ENCODE results near the gene PAPOLG.
"Not testable (repeated sequence)": the region's sequence is repeated elsewhere in the genome, so short reads cannot be mapped to it uniquely, and the experiment has no call there.

Gene PAPOLG

DNA sequence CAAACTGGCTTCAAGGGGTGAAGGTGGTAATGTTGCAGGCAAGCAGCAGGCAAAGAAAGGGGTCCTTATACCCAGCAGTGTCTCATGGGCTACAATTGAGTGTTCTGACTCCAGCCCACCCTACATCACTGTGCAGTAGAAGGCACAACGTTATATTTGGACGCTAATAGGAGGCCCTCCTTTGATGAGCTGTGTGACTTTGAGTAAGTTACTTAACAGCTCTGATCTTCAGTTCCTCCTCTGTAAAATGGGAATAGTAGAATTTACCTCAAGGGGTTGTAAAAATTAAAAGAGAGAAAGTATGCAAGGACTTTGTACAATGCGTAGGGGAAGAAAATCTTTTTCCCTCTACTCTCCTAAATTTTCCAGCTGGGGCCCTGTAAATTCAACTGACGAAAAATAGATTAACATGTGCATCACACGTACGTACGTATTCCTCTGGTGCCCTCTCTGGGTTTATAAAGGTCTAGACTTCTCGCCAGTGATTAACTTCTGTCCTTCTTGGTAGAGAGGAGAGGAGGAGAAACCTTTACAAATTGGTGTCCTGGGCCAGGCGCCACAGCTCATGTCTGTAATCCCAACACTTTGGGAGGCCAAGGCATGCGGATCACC lies 67.7 kb downstream of the PAPOLG start:
- no peak for DNase-seq

DNA sequence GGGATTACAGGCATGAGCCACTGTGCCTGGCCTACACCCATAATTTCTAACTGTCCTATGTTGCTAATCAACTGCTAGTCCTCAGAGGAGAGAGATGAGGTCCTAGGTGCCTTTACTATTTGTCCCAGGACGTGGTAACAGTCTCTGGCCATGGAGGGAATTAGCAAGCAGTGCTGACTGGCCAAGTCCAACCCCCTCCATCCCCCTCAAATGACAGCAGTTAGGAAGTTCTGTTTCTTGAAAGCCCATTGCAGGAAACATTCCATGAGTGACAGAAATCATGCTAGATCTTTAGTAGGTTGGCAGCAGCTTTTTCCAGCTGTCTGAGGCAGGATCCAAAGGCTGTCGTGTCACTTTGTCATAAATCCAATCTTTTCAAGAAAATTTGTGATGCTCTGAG lies 69.6 kb downstream of the PAPOLG start:
- DNase-seq, result no peak

- DNase-seq, result no peak
Measured at GRCh38 chr2:60826111-60826510, 70.0 kb downstream of the PAPOLG start.

DNA sequence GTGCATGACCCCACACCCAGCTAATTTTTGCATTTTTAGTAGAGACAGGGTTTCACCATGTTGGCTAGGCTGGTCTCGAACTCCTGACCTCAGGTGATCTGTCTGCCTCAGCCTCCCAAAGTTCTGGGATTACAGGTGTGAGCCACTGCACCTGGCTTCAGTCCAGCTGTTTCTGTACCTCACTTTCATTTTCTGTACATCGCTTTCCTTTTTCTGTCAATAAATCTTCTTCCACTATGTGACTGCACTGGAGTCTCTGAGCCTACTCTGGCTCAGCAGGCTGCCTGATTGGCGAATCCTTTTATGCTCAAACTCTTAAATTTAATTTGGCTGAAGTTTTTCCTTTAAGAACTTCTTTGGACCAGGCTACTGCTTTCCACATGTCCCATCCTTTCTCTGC lies 70.8 kb downstream of the PAPOLG start:
- DNase-seq, result not testable (repeated sequence)

DNA sequence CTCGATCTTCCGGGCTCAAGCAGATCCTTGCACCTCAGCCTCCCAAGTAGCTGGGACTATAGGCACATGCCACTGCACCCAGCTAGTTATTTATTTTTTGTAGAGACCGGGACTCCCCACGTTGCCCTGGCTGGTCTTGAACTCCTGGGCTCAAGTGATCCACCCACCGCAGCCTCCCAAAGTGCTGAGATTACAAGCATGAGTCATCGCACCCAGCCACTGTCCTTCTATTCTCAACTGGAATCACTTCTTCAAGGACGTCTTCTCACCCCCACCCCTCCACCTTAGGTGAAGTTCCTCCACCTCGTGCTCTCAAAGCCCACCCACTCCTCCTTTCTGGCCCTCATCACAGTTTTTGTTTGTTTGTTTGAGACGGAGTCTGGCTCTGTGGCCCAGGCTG lies 71.3 kb downstream of the PAPOLG start:
- no peak for DNase-seq

DNA sequence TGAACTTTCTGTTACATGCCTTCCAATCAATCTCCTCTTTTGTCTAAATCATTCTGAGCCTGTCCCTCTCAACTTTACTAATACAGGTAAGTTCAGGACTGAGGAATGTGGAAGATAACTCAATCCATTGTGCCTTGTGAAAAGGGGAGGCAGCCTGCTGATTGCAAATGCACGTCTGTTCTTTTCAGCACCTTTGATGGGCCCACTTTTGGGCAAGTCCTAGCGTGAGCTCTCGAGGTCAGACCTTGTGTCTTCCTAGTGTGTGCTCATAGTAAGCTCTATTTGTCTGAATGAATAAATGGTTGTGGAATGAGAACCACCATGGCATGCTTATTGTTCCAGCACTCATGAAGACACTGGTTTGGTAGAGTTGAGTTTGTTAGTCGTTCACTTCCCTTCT lies 74.9 kb downstream of the PAPOLG start:
- no peak for DNase-seq

DNA sequence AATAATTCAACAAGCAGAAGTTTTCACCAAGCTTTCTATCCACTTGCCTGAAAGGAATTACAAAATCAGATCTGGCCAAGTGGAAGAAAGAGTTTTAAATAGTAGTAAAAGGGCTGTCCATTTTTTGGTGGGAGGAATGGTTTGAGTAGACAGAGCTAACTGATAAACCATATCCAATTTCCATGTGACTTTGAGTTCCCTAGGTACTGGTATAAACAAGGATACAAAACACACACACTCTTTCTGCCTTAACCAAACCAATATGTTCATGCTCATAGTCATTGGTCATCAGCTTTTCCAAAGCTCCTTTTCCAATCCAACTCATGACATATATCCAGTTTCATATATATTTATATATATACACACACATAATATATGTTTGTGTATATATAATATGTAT lies 75.9 kb downstream of the PAPOLG start:
- no peak for DNase-seq

DNA sequence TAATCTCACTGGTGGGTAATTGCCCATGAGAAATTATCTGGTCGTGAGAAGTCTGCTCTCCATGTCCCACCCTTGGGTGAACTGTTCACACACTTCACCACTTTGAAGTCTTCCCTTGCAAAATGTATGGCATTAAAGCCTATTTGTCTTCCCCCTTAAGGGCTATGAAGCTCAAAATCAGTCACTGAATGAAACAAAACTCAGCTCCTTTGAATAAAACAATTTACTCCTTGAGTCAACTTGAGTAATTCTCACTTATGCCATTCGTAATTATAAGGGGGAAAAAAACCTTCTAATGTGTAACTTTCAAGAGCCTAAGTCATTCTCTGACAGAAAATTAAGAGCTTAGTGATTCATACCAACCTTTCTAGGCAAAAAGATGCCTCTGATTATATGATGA lies 76.6 kb downstream of the PAPOLG start:
- DNase-seq, result no peak

GRCh38 chr2:60834270-60834717 lies 78.2 kb downstream of the PAPOLG start:
- no peak for DNase-seq

DNA sequence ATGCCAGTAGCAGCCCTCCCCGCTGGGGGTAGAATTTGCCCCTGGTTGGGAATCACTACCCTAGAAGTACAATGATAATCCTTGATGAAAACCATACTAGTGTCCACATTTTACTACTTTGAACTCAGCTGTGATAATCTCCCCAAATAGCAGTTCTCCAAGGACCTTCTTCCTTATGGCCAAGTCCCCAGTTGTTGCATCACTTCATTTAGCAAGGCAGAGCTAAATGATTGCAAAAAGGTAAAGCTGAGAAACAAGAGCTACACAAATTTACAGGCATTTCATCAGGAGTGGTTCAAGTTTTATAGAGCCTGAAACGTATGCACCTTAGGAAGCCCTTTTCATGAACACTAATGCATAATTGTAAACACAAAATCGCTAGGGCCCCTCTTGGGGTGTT lies 80.4 kb downstream of the PAPOLG start:
- DNase-seq, result no peak

- DNase-seq, result no peak
Measured at GRCh38 chr2:60837123-60837522, 81.1 kb downstream of the PAPOLG start.

GRCh38 chr2:60838481-60838880 lies 82.4 kb downstream of the PAPOLG start:
- DNase-seq, result no peak

DNA sequence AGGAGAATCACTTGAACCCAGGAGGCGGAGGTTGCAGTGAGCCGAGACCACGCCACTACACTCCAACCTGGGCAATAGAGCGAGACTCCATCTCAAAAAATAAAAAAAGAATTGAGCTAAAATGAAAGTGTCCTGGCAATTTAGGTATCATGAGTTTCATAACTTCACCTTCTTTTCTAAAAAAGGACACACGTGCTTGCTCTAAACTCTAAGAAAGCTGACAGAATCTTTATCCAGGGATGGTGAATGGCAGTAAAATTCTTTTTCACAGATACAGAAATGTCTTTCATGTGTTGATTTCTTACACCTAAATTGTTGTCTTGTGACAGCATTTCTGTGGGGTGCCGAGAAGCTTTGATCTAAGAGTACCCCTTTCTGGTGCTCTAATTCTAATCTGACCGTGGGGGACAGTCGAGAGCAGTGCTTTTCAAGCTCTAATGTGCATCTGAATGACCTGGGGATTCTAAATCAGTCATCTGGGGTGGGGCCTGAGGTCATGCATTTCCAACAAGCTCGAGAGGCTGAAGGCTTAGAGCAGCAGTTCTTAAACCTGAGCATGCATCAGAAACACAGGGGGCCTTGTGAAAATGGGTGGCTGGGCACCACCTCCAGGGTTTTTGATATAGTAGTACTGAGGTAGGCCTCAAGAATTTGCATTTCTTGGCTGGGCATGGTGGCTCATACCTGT lies 83.2 kb downstream of the PAPOLG start:
- no peak for DNase-seq

DNA sequence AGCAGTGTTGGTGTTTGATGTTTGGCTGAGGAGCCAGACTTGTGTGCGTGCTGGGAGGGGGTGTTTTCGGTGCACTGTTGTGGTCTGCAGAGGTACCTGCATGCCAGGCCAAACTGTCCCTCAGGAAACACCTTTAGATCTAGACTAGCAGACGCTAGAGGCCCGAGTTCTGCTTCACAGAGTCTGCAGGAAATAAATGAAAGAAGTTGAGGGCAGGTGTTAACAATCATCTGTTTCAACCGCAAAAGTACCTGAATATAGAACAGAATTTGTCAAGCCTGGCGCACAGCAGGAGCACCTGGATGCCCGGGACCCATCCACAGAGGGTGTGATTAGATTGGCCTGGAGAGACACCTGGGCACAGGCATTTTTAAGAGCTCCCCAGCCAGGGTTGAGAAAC lies 84.8 kb downstream of the PAPOLG start:
- no peak for DNase-seq

DNA sequence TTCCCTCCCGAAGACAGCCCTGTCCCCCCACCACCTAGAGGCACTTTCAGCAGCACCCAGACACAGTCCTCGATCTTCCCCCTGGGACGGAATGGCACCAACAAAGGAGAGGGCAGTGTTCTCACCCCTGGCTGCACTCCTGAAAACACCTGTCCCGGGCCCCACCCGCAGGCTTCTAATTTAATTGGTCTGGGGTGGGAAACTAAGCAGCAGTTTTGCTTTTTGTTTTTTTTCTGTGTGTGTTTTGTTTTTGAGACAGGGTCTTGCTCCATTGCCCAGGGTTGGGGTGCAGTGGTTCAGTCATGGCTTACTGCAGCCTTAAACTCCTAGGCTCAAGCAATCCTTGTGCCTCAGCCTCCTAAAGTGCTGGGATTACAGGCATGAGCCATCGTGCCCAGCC lies 86.9 kb downstream of the PAPOLG start:
- no peak for DNase-seq

DNA sequence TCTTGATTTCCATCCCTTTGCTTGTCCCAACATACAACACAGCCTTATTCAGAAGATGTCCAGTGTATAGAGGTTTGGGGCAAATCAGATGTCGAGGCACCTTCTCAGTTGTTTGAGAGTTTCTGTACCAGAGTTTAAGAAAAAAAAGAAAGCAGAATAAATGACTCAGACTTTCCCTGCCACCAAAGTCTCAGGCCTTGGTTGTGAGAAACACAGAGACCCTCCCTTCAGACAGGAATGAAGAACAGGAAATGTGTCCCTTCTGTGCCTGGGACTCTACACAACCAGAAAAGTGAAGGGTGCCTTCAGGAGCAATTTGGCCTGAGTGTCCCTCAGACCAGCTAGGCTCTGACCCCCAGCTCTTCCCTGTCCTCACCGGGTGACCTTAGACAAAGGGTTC lies 88.0 kb downstream of the PAPOLG start:
- no peak for DNase-seq

DNA sequence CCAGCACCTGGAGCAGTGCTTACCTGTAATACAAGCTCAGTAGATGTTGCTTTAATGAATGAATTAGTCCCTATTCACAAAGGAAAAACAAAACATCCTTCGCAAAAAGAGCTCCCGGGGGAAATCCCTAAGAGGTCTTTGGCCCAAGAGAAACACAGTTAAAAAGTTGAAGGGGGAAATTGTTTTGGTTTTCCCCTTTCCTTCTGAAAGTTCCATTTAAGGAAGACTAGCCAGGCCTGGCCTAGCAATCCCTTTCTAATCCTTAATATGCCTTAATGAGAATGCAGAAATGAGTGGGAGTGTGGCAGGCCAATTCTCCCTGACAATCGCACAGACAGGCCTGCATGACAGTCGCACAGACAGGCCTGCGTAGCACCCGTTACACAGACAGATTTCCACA lies 91.8 kb downstream of the PAPOLG start:
- no peak for DNase-seq
